HepG2 (cell line): Measurements from ENCODE around the gene MYCBPAP. TPM values are rescaled to one million over a fixed set of nuclear protein-coding genes. Genes with fewer than 3 reads are reported as not detected.

ENCODE experiments used
- ATAC-seq: fragments of 200-7000 bp; cut with Tn5 transposase; 3 replicates; pipeline ENCODE4 v1.9.1; 2020; ENCODE audit warnings: mild to moderate bottlenecking, moderate library complexity
- BruUV-seq: library from RNA; stranded (reverse); fragments of 400-500 nt; replicated peaks from 2 replicates; lab custom pipeline; 2021; lab: Mats Ljungman, UMichigan
- CTCF ChIA-PET: fragments of 300-600 bp; formaldehyde crosslinking; extraction: SDS; loops from one replicate; lab custom pipeline; 2021; ENCODE audit warnings: low total read pairs, inconsistent platforms, low intra/inter-chr PET ratio; lab: Yijun Ruan, JAX
- POLR2A ChIA-PET: fragments of 350-600 bp; sonication (Branson Sonifier 250); formaldehyde crosslinking; loops from one replicate; lab custom pipeline; 2020; ENCODE audit warnings: antibody characterized with exemption, inconsistent platforms; lab: Yijun Ruan, JAX
- DNase-seq: peaks from one replicate; pipeline ENCODE4 v3.0.0-alpha.2; 2015; ENCODE audit warnings: low spot score
- FAIRE-seq: peaks from 3 replicates; lab custom pipeline; 2011; peaks lifted over from hg19 to GRCh38; lab: Jason Lieb, UNC
- H2AFZ ChIP-seq: one replicate; pipeline ENCODE4 v1.6.1; 2011; ENCODE audit warnings: low read length, inconsistent platforms
- H3K27ac ChIP-seq: fragments of 300-600 bp; 3 replicates; pipeline ENCODE4 v1.8.0; 2011; ENCODE audit warnings: mixed run types, mild to moderate bottlenecking, mixed read lengths, low read length, inconsistent platforms; ENCODE audit not compliant: insufficient read depth; ENCODE audit errors: extremely low read length
- H3K27me3 ChIP-seq, 2 experiments: fragments of 200-600 bp in 1 of 2; 2 replicates in 1 of 2; 3 replicates in 1 of 2; pipeline versions ENCODE4 v1.6.0 to v1.8.0; 2011; ENCODE audit warnings: low read length in 2 of 2, mild to moderate bottlenecking in 2 of 2, moderate library complexity in 2 of 2, inconsistent platforms in 1 of 2; ENCODE audit not compliant: insufficient read depth in 2 of 2, control insufficient read depth in 1 of 2
- H3K36me3 ChIP-seq, 2 experiments: fragments of 200-600 bp in 1 of 2; replicated peaks in 1 of 2; 2 replicates in 1 of 2; 3 replicates in 1 of 2; pipeline versions ENCODE4 v1.5.1 to v1.8.0; 2011; ENCODE audit warnings: low read length in 2 of 2, inconsistent platforms in 1 of 2; ENCODE audit not compliant: insufficient read depth in 2 of 2, control insufficient read depth in 1 of 2
- H3K4me1 ChIP-seq: 2 replicates; pipeline ENCODE4 v1.5.1; 2012; ENCODE audit warnings: low read length, inconsistent platforms; ENCODE audit not compliant: insufficient read depth
- H3K4me2 ChIP-seq: 2 replicates; pipeline ENCODE4 v1.6.0; 2011; ENCODE audit warnings: low read depth, low read length, inconsistent platforms
- H3K4me3 ChIP-seq, 3 experiments: fragments of 200-600 bp in 1 of 3; sonication (generic), shearing (Covaris generic) in 1 of 3; replicated peaks in 1 of 3; 2 replicates each; pipeline ENCODE4 v1.5.1; 2011 to 2016; ENCODE audit warnings: low read length in 3 of 3, inconsistent platforms in 2 of 3, low read depth in 2 of 3, mild to moderate bottlenecking in 2 of 3, control low read depth in 1 of 3, mixed read lengths in 1 of 3; ENCODE audit not compliant: insufficient read depth in 1 of 3
- H3K79me2 ChIP-seq: one replicate; pipeline ENCODE4 v1.6.1; 2011; ENCODE audit warnings: low read length, inconsistent platforms; ENCODE audit not compliant: insufficient read depth
- H3K9ac ChIP-seq: 2 replicates; pipeline ENCODE4 v1.6.0; 2011; ENCODE audit warnings: mild to moderate bottlenecking, low read depth, low read length, inconsistent platforms; ENCODE audit not compliant: insufficient read depth
- H3K9me3 ChIP-seq: 2 replicates; pipeline ENCODE4 v1.5.1; 2012; ENCODE audit warnings: mild to moderate bottlenecking, low read length
- H4K20me1 ChIP-seq: 2 replicates; pipeline ENCODE4 v1.6.0; 2011; ENCODE audit warnings: inconsistent platforms, mild to moderate bottlenecking, low read length, moderate library complexity; ENCODE audit not compliant: insufficient read depth
- ARID2 ChIP-seq: sonication (generic); formaldehyde crosslinking; IDR thresholded peaks from 2 replicates; pipeline ENCODE4 v1.8.1; 2022; ENCODE audit warnings: mild to moderate bottlenecking, missing genetic modification reagents, borderline replicate concordance
- CBFB ChIP-seq: sonication (generic); formaldehyde crosslinking; IDR thresholded peaks from 2 replicates; pipeline ENCODE4 v1.4.0; 2020; ENCODE audit warnings: missing genetic modification reagents
- CEBPG ChIP-seq: IDR thresholded peaks from 2 replicates; pipeline ENCODE4 v1.6.1; 2016
- HNRNPUL1 ChIP-seq: fragments of 200-400 bp; formaldehyde crosslinking; IDR thresholded peaks from 2 replicates; pipeline ENCODE4 v1.6.1; 2017; ENCODE audit warnings: low read depth, mild to moderate bottlenecking, low read length, moderate library complexity
- NFAT5 ChIP-seq: sonication (generic); formaldehyde crosslinking; IDR thresholded peaks from 2 replicates; pipeline ENCODE4 v1.4.0; 2020; ENCODE audit warnings: missing genetic modification reagents
- TAF1 ChIP-seq: sonication (generic); formaldehyde crosslinking; IDR thresholded peaks from 2 replicates; pipeline ENCODE4 v1.4.0; 2020; ENCODE audit warnings: missing genetic modification reagents
- TEAD3 ChIP-seq: optimal IDR thresholded peaks from 2 replicates; pipeline ENCODE3; 2016; ENCODE audit warnings: borderline replicate concordance
- ZBTB43 ChIP-seq: sonication (generic); formaldehyde crosslinking; conservative IDR thresholded peaks from 2 replicates; pipeline ENCODE4 v1.4.0; 2020; ENCODE audit warnings: missing genetic modification reagents
- ZFP82 ChIP-seq: sonication (generic); formaldehyde crosslinking; IDR thresholded peaks from 2 replicates; pipeline ENCODE4 v1.5.1; 2020; ENCODE audit warnings: mild to moderate bottlenecking, missing genetic modification reagents, borderline replicate concordance
- ZKSCAN8 ChIP-seq: IDR thresholded peaks from 2 replicates; pipeline ENCODE4 v1.6.1; 2016; ENCODE audit warnings: borderline replicate concordance, missing genetic modification reagents, missing compliant biosample characterization
- ZNF224 ChIP-seq: sonication (generic); formaldehyde crosslinking; IDR thresholded peaks from 2 replicates; pipeline ENCODE4 v1.5.0; 2020; ENCODE audit warnings: mild to moderate bottlenecking, missing genetic modification reagents
- ZNF280D ChIP-seq: sonication (generic); formaldehyde crosslinking; IDR thresholded peaks from 2 replicates; pipeline ENCODE4 v1.5.1; 2020; ENCODE audit warnings: mild to moderate bottlenecking, missing genetic modification reagents
- ZNF580 ChIP-seq: IDR thresholded peaks from 2 replicates; pipeline ENCODE4 v1.6.1; 2016; ENCODE audit warnings: low read depth, borderline replicate concordance
- WGBS: methylation state at CpG from one replicate; pipeline ENCODE4 v1.1.6; 2017; ENCODE audit warnings: low lambda C conversion rate; 5-methylcytosine and 5-hydroxymethylcytosine counted together
- in situ Hi-C: cut with HindIII; loops from 2 replicates; pipeline ENCODE4 v1.10.0; 2017; ENCODE audit warnings: low pct_unique_long_range_greater_than_20kb; ENCODE audit not compliant: extremely low pct_ligation_motif_present
- intact Hi-C: fragments of 100-400 bp; cut with micrococcal nuclease; formaldehyde crosslinking; loops from one replicate; pipeline ENCODE4 v1.10.0; 2022; ENCODE audit not compliant: unreplicated experiment
- polyA plus RNA-seq, 8 experiments: library from polyadenylated mRNA; depleted of rRNA in 3 of 8; stranded (reverse) in 7 of 8; unstranded in 1 of 8; fragments of >200 nt; fragmentation: Illumina TruSeq in 4 of 8; extraction: Trizol in 4 of 8; gene quantifications; 2 replicates each; pipeline versions ENCODE4 v1.2.1 to v1.2.3, GENCODE V29; 2011 to 2016; ENCODE audit warnings: low read depth in 4 of 8, missing spikeins in 1 of 8, mixed read lengths in 1 of 8; ENCODE audit not compliant: insufficient read depth in 1 of 8
- total RNA-seq, 5 experiments: library from RNA; depleted of rRNA; stranded (reverse); fragments of >200 nt; fragmentation: Illumina TruSeq; extraction: Trizol; gene quantifications; 2 replicates each; pipeline ENCODE4 v1.2.3, GENCODE V29; 2016; ENCODE audit warnings: low read depth in 1 of 5
- TF ChIP-seq, protein P1 (sequence below): sonication (generic); formaldehyde crosslinking; IDR thresholded peaks from 2 replicates; pipeline ENCODE4 v1.5.0; 2020; ENCODE audit warnings: missing genetic modification reagents, mild to moderate bottlenecking, borderline replicate concordance

MYCBPAP gene
- total and polyA plus RNA-seq, 2 of the 13 experiments (the other 11 are each of a cell fraction or from before 2014, with no cell fraction given) = 0.22 to 0.24 TPM

DNA sequence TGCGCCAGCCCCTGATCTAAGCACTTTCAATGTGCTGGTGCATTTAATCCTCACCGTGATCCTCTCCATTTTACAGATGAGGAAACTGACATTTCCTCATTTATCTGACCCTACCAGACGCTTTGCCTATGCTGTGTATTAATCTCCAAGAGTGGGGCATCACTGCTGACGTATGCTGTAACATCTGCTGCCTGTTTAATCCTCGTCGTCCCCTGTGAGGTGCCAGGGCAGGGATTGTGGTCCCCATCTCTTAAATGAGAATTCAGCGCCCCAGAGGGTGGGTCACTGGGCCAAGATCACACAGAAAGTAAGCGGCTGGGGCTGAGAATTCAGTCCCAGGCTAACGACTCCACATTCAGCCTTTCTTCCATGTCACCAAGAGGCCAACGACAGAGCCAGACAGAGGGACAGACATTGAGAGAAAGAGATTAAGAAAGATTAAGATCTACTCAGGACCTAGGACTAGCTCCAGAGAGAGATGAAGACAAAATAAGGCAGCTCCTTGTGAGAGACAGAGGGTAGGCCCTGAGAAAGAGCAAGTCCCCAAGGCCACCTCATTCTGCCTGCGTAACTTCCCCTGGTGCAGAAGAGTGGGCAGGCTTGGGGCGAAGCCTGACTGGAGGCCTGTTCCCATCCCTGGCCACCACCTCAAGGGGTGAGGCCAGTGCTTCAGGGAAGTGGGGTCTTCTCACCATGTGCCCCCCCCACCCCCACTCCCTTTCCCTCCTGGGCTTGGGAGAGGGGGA is 65.8 kb downstream of the MYCBPAP start:
- Histone ChIP-seq H3K4me2 (no peak overlapping the region), H3K27me3 (peaks cover 20 to 90% of the 10 kb centered on the region in 2 experiments), H3K36me3 (no peaks in the 10 kb centered on the region), H3K79me2 (no peaks in the 10 kb centered on the region), H3K27ac (no peak overlapping the region), H3K4me1 (no peaks in the 10 kb centered on the region), H3K9ac (no peak overlapping the region), H4K20me1 (no peaks in the 10 kb centered on the region), H3K9me3 (no peaks in the 10 kb centered on the region), H3K4me3 (no peak overlapping the region), H2AFZ (no peak overlapping the region)
- ATAC-seq = no peak
- ChIA-PET POLR2A (interaction anchor here (1.2 kb wide), 1 partner anchor 10 kb away, joined by 3 read pairs; no protein-coding TSS in a partner anchor), CTCF (no interaction called here)
- in situ Hi-C loops (no loop called here), intact Hi-C loops (no loop called here)
- WGBS = 34% methylated on average over 12 of the region's 12 CpGs
- no peak for FAIRE-seq
- no peak for DNase-seq
- no TSS peak for BruUV-seq
- TF ChIP-seq ZBTB43 (CRISPR knock-in tag) = no peak
- no peak for TF ChIP-seq NFAT5 (CRISPR knock-in tag)
- no peak for TF ChIP-seq ZKSCAN8
- no peak for TF ChIP-seq TAF1 (CRISPR knock-in tag)
- TF ChIP-seq, protein P1, sequence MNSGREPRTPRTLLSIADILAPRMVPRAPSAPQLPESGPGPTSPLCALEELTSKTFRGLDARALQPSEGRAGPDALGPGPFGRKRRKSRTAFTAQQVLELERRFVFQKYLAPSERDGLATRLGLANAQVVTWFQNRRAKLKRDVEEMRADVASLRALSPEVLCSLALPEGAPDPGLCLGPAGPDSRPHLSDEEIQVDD (CRISPR knock-in tag) = no peak
- TF ChIP-seq ZNF580 = no peak
- TF ChIP-seq ZNF280D (CRISPR knock-in tag) = no peak
- TF ChIP-seq ZNF224 (CRISPR knock-in tag) = no peak
- no peak for TF ChIP-seq CBFB (CRISPR knock-in tag)
- TF ChIP-seq HNRNPUL1 = no peak
- no peak for TF ChIP-seq ARID2
- TF ChIP-seq ZFP82 (CRISPR knock-in tag) = no peak
- no peak for TF ChIP-seq TEAD3 (CRISPR knock-in tag)
- TF ChIP-seq CEBPG = no peak
